Activated CD4-positive, alpha-beta memory T cell treated with anti-CD3 and anti-CD28 coated beads, Interleukin-2, amount 10 ng/mL, durations not matched to agents 7 days and 5 days (primary cell): ENCODE results near the gene GRB10. TPM values are rescaled to one million over a fixed set of nuclear protein-coding genes. Genes with fewer than 3 reads are reported as not detected.

Experiments
- CTCF ChIA-PET: fragments of 350-600 bp; sonication (Branson Sonifier 250); formaldehyde crosslinking; loops from one replicate; lab custom pipeline; 2021; ENCODE audit warnings: antibody characterized with exemption, inconsistent platforms; lab: Charles Lee
- POLR2A ChIA-PET: fragments of 350-600 bp; sonication (Branson Sonifier 250); formaldehyde crosslinking; loops from one replicate; lab custom pipeline; 2021; ENCODE audit warnings: antibody characterized with exemption; lab: Charles Lee
- DNase-seq: peaks from one replicate; pipeline ENCODE4 v3.0.0-alpha.2; 2020
- H3K27ac Mint-ChIP-seq: one replicate; pipeline ENCODE4 v1.8.0; 2021; ENCODE audit warnings: mild to moderate bottlenecking, mixed read lengths
- H3K27me3 Mint-ChIP-seq: one replicate; pipeline ENCODE4 v1.8.0; 2021; ENCODE audit warnings: mixed read lengths
- H3K36me3 Mint-ChIP-seq: one replicate; pipeline ENCODE4 v1.8.0; 2021; ENCODE audit warnings: low read depth, mixed read lengths
- H3K4me1 Mint-ChIP-seq: one replicate; pipeline ENCODE4 v1.8.0; 2021; ENCODE audit warnings: mixed read lengths
- H3K4me3 Mint-ChIP-seq: one replicate; pipeline ENCODE4 v1.8.0; 2021; ENCODE audit warnings: mild to moderate bottlenecking, mixed read lengths
- H3K9me3 Mint-ChIP-seq: one replicate; pipeline ENCODE4 v1.8.0; 2021; ENCODE audit warnings: mixed read lengths
- total RNA-seq, 2 experiments: library from RNA; stranded (reverse); gene quantifications; one replicate each; pipeline ENCODE4 v1.2.3, GENCODE V29; 2021

Gene GRB10
- total RNA-seq, 2 experiments from 2014 or later, result 13.9 to 14.2 TPM

DNA sequence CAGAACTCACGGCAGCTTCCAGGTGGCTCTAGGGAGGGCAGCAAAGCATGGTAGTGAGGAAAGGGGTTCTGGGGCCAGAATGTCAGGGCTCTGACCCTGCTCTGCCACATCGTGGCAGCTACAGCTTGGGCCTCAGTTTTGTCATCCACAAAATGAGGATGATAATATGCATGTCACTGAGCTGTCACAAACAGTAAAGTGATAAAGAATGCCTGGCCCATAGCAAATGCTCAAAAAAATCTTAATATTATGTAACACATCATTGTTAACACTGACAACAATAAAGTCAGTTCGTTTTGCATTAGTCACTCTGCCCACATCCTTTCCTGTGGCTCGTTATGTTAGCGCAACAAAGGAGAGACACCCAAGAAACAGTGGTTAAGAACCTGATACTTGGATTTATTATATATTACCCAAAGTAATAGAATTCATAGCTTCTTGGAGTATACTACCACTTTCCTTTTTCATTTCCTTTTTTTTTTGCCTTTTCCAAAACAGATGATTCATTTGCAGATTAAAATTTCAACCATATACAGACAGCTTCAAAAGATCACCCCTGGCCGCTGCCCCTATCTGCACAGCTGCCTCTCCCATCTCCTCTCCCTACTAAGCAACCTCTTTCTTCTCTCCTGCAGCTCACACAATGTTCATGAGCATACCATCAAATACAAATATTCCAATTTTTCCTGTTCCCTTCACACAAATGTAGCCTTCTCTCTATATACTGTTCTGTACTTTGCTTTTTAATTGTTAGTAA is 172.0 kb downstream of the GRB10 start:
- Mint-ChIP-seq H3K4me1 (peaks cover 48% of the 10 kb centered on the region), H3K27ac (peak overlapping the region; percentile 24), H3K9me3 (no peaks in the 10 kb centered on the region), H3K4me3 (no peak overlapping the region), H3K36me3 (peaks cover 5% of the 10 kb centered on the region), H3K27me3 (peaks cover 2% of the 10 kb centered on the region)
- DNase-seq, result peak; percentile 78
- POLR2A ChIA-PET, result interaction anchor here (0.7 to 2.5 kb wide), 8 partner anchors 9 to 497 kb away, joined by 3 to 15 read pairs (median 4); no protein-coding TSS in a partner anchor
- CTCF ChIA-PET, result interaction anchor here (0.9 to 3.0 kb wide), 6 partner anchors 9 to 518 kb away, joined by 3 to 15 read pairs (median 4); no protein-coding TSS in a partner anchor

- ChIA-PET POLR2A (interaction anchor here (0.9 to 1.9 kb wide), 6 partner anchors 10 to 140 kb away, joined by 3 to 12 read pairs (median 4); no protein-coding TSS in a partner anchor), CTCF (interaction anchor here (1.0 to 1.6 kb wide), 4 partner anchors 12 to 140 kb away, joined by 4 to 8 read pairs (median 6); no protein-coding TSS in a partner anchor)
- H3K9me3 Mint-ChIP-seq, result no peaks in the 10 kb centered on the region
- H3K27ac Mint-ChIP-seq, result peak overlapping the region; percentile 13
- peaks cover 6% of the 10 kb centered on the region for H3K36me3 Mint-ChIP-seq
- H3K4me3 Mint-ChIP-seq, result peak overlapping the region; percentile 19
- H3K4me1 Mint-ChIP-seq, result peaks cover 43% of the 10 kb centered on the region
- DNase-seq, result no peak
- peaks cover 2% of the 10 kb centered on the region for H3K27me3 Mint-ChIP-seq
Measured at GRCh38 chr7:50608196-50608906, 174.3 kb downstream of the GRB10 start.

GRCh38 chr7:50607524-50608125 is 175.1 kb downstream of the GRB10 start:
- ChIA-PET CTCF (interaction anchor here (1.0 to 1.6 kb wide), 7 partner anchors 11 to 534 kb away, joined by 4 to 8 read pairs (median 4); no protein-coding TSS in a partner anchor), POLR2A (interaction anchor here (0.7 to 1.8 kb wide), 6 partner anchors 10 to 139 kb away, joined by 3 to 12 read pairs (median 4); no protein-coding TSS in a partner anchor)
- Mint-ChIP-seq H3K27ac (no peak overlapping the region), H3K4me3 (peak overlapping the region; percentile 19), H3K27me3 (peaks cover 2% of the 10 kb centered on the region), H3K4me1 (peaks cover 43% of the 10 kb centered on the region), H3K9me3 (no peaks in the 10 kb centered on the region), H3K36me3 (peaks cover 6% of the 10 kb centered on the region)
- no peak for DNase-seq

GRCh38 chr7:50605059-50605458 is 177.6 kb downstream of the GRB10 start:
- Mint-ChIP-seq H3K4me1 (peaks cover 29% of the 10 kb centered on the region), H3K27me3 (peaks cover 6% of the 10 kb centered on the region), H3K27ac (no peak overlapping the region), H3K9me3 (no peaks in the 10 kb centered on the region), H3K4me3 (no peak overlapping the region), H3K36me3 (peaks cover 9% of the 10 kb centered on the region)
- ChIA-PET POLR2A (no interaction called here), CTCF (no interaction called here)
- no peak for DNase-seq

DNA sequence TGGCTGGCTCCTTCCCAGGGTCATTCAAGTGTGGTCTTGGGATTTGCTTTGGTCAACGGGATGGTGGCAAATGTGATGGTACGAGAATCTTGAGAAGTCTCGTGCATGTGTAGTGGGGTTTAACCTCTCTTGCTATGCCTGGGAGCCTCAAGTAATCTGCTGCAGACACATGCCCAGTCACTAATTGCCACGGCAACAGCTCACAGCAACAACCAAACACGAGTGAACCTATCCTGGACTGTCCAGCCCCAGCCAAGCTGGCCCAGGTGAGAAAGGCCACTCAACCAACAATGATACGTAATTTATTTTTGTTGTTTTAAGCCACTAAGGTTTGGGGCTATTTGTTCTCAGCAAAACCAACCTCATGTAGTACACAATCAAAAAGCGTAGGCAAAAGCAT is 179.4 kb downstream of the GRB10 start:
- Mint-ChIP-seq H3K27ac (no peak overlapping the region), H3K27me3 (peaks cover 6% of the 10 kb centered on the region), H3K4me1 (peaks cover 20% of the 10 kb centered on the region), H3K9me3 (no peaks in the 10 kb centered on the region), H3K36me3 (peaks cover 9% of the 10 kb centered on the region), H3K4me3 (no peak overlapping the region)
- CTCF ChIA-PET, result interaction anchor here (1.5 kb wide), 1 partner anchor 12 kb away, joined by 3 read pairs; no protein-coding TSS in a partner anchor
- POLR2A ChIA-PET, result no interaction called here
- DNase-seq, result no peak

DNA sequence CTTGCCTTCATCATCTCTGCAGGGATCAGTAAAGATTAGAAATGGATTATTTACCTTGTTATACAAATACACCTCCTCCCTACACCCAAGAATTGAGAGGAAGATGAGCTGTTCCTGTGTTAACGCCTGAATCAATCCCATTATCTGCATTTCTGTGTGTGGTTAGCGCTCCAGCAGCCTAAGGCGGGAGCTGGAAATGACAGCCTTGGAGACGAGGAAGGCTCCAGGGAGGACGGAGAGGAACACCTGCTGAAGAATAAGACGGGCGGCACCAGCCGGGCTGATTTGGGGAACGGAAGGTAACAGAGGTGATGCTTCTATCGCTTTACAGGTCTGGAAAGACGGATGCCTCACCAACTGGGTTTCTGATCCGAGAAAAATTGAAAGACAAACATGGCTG is 183.3 kb downstream of the GRB10 start:
- Mint-ChIP-seq H3K9me3 (no peaks in the 10 kb centered on the region), H3K27me3 (peaks cover 4% of the 10 kb centered on the region), H3K36me3 (peaks cover 2% of the 10 kb centered on the region), H3K4me3 (no peak overlapping the region), H3K4me1 (peaks cover 35% of the 10 kb centered on the region), H3K27ac (no peak overlapping the region)
- no peak for DNase-seq
- CTCF ChIA-PET, result interaction anchor here (0.9 to 7.0 kb wide), 2 partner anchors 18 to 34 kb away, joined by 3 to 37 read pairs; no protein-coding TSS in a partner anchor
- POLR2A ChIA-PET, result interaction anchor here (1.4 kb wide), 1 partner anchor 10 kb away, joined by 4 read pairs; no protein-coding TSS in a partner anchor

- ChIA-PET POLR2A (interaction anchor here (1.0 to 1.7 kb wide), 3 partner anchors 9 to 62 kb away, joined by 3 to 8 read pairs (median 4); no protein-coding TSS in a partner anchor), CTCF (interaction anchor here (0.9 to 7.0 kb wide), 3 partner anchors 19 to 130 kb away, joined by 3 to 37 read pairs (median 3); no protein-coding TSS in a partner anchor)
- no peak for DNase-seq
- no peak overlapping the region for H3K27ac Mint-ChIP-seq
- peaks cover 42% of the 10 kb centered on the region for H3K4me1 Mint-ChIP-seq
- no peaks in the 10 kb centered on the region for H3K9me3 Mint-ChIP-seq
- peaks cover 2% of the 10 kb centered on the region for H3K36me3 Mint-ChIP-seq
- H3K27me3 Mint-ChIP-seq, result peaks cover 4% of the 10 kb centered on the region
- no peak overlapping the region for H3K4me3 Mint-ChIP-seq
Measured at GRCh38 chr7:50598460-50599343, 184.0 kb downstream of the GRB10 start.

GRCh38 chr7:50596484-50596883 is 186.2 kb downstream of the GRB10 start:
- no peak overlapping the region for H3K4me3 Mint-ChIP-seq
- peaks cover 4% of the 10 kb centered on the region for H3K27me3 Mint-ChIP-seq
- no peaks in the 10 kb centered on the region for H3K9me3 Mint-ChIP-seq
- POLR2A ChIA-PET, result interaction anchor here (1.7 kb wide), 1 partner anchor 65 kb away, joined by 8 read pairs; no protein-coding TSS in a partner anchor
- H3K27ac Mint-ChIP-seq, result no peak overlapping the region
- DNase-seq, result no peak
- CTCF ChIA-PET, result interaction anchor here (0.5 to 7.0 kb wide), 5 partner anchors 12 to 79 kb away, joined by 4 to 37 read pairs (median 8); no protein-coding TSS in a partner anchor
- peaks cover 12% of the 10 kb centered on the region for H3K36me3 Mint-ChIP-seq
- H3K4me1 Mint-ChIP-seq, result peaks cover 46% of the 10 kb centered on the region

GRCh38 chr7:50595491-50596102 is 187.1 kb downstream of the GRB10 start:
- Mint-ChIP-seq H3K4me1 (peaks cover 45% of the 10 kb centered on the region), H3K27me3 (peaks cover 4% of the 10 kb centered on the region), H3K36me3 (peaks cover 12% of the 10 kb centered on the region), H3K9me3 (no peaks in the 10 kb centered on the region), H3K4me3 (no peak overlapping the region), H3K27ac (peak overlapping the region; percentile 85)
- POLR2A ChIA-PET, result interaction anchor here (1.6 to 3.0 kb wide), 4 partner anchors 12 to 146 kb away, joined by 3 to 15 read pairs (median 9); no protein-coding TSS in a partner anchor
- CTCF ChIA-PET, result interaction anchor here (0.6 to 7.0 kb wide), 10 partner anchors 9 to 149 kb away, joined by 3 to 37 read pairs (median 6); no protein-coding TSS in a partner anchor
- DNase-seq, result peak; percentile 39

DNA sequence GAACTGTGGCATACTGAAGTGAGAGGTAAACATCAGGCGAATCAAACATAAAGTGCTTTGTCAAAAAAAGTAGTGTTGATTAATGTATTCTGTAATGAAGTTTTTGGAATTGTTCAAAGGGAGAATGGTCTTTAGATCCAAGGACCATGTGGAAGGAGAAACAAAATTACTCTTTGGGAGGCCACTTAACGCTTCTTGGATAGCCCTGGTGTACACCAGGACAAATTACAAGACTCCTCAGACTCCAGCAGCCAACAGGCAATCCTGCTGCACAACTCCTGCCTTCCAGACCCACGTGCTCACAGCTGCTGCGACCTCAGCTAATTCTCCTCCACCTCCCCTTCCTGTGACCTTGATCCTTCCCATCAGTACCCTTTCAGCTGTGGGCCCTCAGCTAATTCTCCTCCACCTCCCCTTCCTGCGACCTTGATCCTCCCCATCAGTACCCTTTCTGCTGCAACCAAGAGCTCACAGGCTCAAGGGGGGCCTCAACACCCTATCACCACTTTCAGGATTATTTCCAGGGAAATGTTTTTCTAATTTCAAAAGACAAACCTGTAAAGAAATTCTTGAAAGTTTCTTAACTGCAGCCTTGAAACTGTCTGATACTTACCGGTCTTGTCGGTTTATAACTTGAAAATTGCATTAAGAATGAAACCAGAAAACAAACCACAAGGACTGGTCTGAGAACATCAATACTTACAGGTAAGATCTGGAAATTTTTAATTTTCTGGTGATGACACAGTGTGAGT is 187.8 kb downstream of the GRB10 start:
- DNase-seq, result no peak
- Mint-ChIP-seq H3K4me1 (peaks cover 43% of the 10 kb centered on the region), H3K27me3 (no peaks in the 10 kb centered on the region), H3K27ac (peak overlapping the region; percentile 85), H3K4me3 (no peak overlapping the region), H3K36me3 (peaks cover 10% of the 10 kb centered on the region), H3K9me3 (peaks cover 2% of the 10 kb centered on the region)
- CTCF ChIA-PET, result interaction anchor here (0.9 to 7.0 kb wide), 10 partner anchors 9 to 566 kb away, joined by 3 to 37 read pairs (median 4); no protein-coding TSS in a partner anchor
- POLR2A ChIA-PET, result interaction anchor here (1.6 to 3.0 kb wide), 5 partner anchors 13 to 146 kb away, joined by 3 to 15 read pairs (median 6); no protein-coding TSS in a partner anchor
